PC-3 (cell line): ENCODE measurements around the gene EIF2AK2. TPM values are rescaled to one million over a fixed set of nuclear protein-coding genes. Genes with fewer than 3 reads are reported as not detected.

ENCODE experiments used
- ATAC-seq: fragments of 200-7000 bp; cut with Tn5 transposase; 2 replicates; pipeline ENCODE4 v1.9.1; 2020; ENCODE audit warnings: mild to moderate bottlenecking, moderate library complexity
- BruUV-seq: library from RNA; stranded (reverse); fragments of 400-500 nt; replicated peaks from 2 replicates; lab custom pipeline; 2021; lab: Mats Ljungman, UMichigan
- CTCF ChIA-PET: fragments of 300-600 bp; sonication (Branson Sonifier 250); formaldehyde crosslinking; loops from one replicate; lab custom pipeline; 2022; ENCODE audit warnings: antibody characterized with exemption; lab: Charles Lee
- POLR2A ChIA-PET: fragments of 300-600 bp; sonication (Branson Sonifier 250); formaldehyde crosslinking; loops from one replicate; lab custom pipeline; 2022; ENCODE audit warnings: antibody characterized with exemption; ENCODE audit not compliant: unreplicated experiment; lab: Charles Lee
- DNase-seq: peaks from one replicate; pipeline ENCODE4 v3.0.0-alpha.2; 2015
- H2AFZ ChIP-seq: fragments of 300-600 bp; sonication (generic); 2 replicates; pipeline ENCODE4 v1.6.0; 2016; ENCODE audit warnings: antibody characterized with exemption, low read length
- H3F3A ChIP-seq: fragments of 300-600 bp; sonication (generic); one replicate; pipeline ENCODE4 v1.6.0; 2017; ENCODE audit warnings: antibody characterized with exemption, low read length, control low read depth, mild to moderate bottlenecking; ENCODE audit not compliant: unreplicated experiment
- H3K27ac ChIP-seq: fragments of 300-600 bp; sonication (generic); 2 replicates; pipeline ENCODE4 v1.5.1; 2016; ENCODE audit warnings: mild to moderate bottlenecking, low read length
- H3K27me3 ChIP-seq: fragments of 300-600 bp; sonication (generic); 2 replicates; pipeline ENCODE4 v1.6.1; 2016; ENCODE audit warnings: low read length, mixed read lengths
- H3K36me3 ChIP-seq: fragments of 300-600 bp; sonication (generic); 2 replicates; pipeline ENCODE4 v1.6.1; 2016; ENCODE audit warnings: low read depth, mixed run types, low read length, mixed read lengths
- H3K4me1 ChIP-seq: fragments of 300-600 bp; sonication (generic); 2 replicates; pipeline ENCODE4 v1.5.1; 2016; ENCODE audit warnings: low read length; ENCODE audit not compliant: insufficient read depth
- H3K4me2 ChIP-seq: fragments of 300-600 bp; sonication (generic); 2 replicates; pipeline ENCODE4 v1.6.0; 2016; ENCODE audit warnings: low read length
- H3K4me3 ChIP-seq: fragments of 300-600 bp; sonication (generic); 2 replicates; pipeline ENCODE4 v1.5.1; 2016; ENCODE audit warnings: mild to moderate bottlenecking, low read length, mixed read lengths
- H3K79me2 ChIP-seq: fragments of 300-600 bp; sonication (generic); 2 replicates; pipeline ENCODE4 v1.6.1; 2017; ENCODE audit warnings: low read length, mixed read lengths
- H3K9ac ChIP-seq: fragments of 300-600 bp; sonication (generic); 2 replicates; pipeline ENCODE4 v1.6.0; 2016; ENCODE audit warnings: mild to moderate bottlenecking, low read length
- H3K9me2 ChIP-seq: fragments of 300-600 bp; sonication (generic); replicated peaks from 2 replicates; pipeline ENCODE4 v1.6.1; 2016; ENCODE audit warnings: mixed run types, low read length, mixed read lengths
- H3K9me3 ChIP-seq: fragments of 300-600 bp; sonication (generic); 2 replicates; pipeline ENCODE4 v1.6.1; 2016; ENCODE audit warnings: low read length, mixed read lengths
- H4K20me1 ChIP-seq: fragments of 300-600 bp; sonication (generic); 2 replicates; pipeline ENCODE4 v1.6.1; 2016; ENCODE audit warnings: low read length, mixed read lengths
- EZH2 ChIP-seq: fragments of 300-600 bp; sonication (generic); IDR thresholded peaks from one replicate; pipeline ENCODE4 v1.6.1; 2017; ENCODE audit warnings: antibody characterized with exemption, mild to moderate bottlenecking, low read length; ENCODE audit not compliant: unreplicated experiment
- EZH2phosphoT487 ChIP-seq: fragments of 300-600 bp; sonication (generic); IDR thresholded peaks from 2 replicates; pipeline ENCODE4 v1.6.1; 2018; ENCODE audit warnings: mild to moderate bottlenecking, antibody characterized with exemption, low read length, borderline replicate concordance
- intact Hi-C: fragments of 100-400 bp; cut with micrococcal nuclease; formaldehyde crosslinking; loops from 2 replicates; pipeline ENCODE4 v1.9.0; 2023
- total RNA-seq: library from RNA; depleted of rRNA; stranded (reverse); fragments of >200 nt; gene quantifications from 2 replicates; pipeline ENCODE4 v1.2.3, GENCODE V29; 2014
- TF ChIP-seq, protein P1 (sequence below): fragments of 300-600 bp; sonication (generic); conservative IDR thresholded peaks from 2 replicates; pipeline ENCODE4 v1.5.1; 2017; ENCODE audit warnings: antibody characterized with exemption, low read depth, mild to moderate bottlenecking, low read length

The EIF2AK2 gene
- total RNA-seq, 1 experiment from 2014 or later, result 29.3 TPM

DNA sequence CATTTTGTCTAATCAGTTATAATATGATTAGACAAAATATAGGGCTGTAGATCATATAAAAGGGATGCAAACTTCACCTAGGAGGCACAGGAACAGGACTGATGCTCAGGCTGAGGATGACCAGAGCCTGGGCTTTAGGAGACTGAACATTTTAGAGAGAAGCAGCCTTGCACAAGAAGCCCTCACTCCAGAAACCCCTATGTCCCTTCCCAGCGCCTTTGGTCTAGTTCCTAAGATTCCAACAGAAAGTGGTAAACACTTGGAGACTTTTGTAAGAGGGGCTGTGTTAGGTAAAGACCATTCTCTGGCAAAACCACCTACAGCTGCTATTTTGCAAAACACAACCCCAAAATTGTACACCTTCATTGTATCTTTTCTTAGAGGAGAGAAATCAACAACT, 39.2 kb downstream of the EIF2AK2 start:
- Histone ChIP-seq H2AFZ (no peak overlapping the region), H3K27me3 (no peaks in the 10 kb centered on the region), H3F3A (peaks cover 3% of the 10 kb centered on the region), H3K9me3 (no peaks in the 10 kb centered on the region), H3K36me3 (peaks cover 11% of the 10 kb centered on the region), H3K4me3 (no peak overlapping the region), H3K79me2 (no peaks in the 10 kb centered on the region), H4K20me1 (no peaks in the 10 kb centered on the region), H3K4me2 (no peak overlapping the region), H3K9me2 (no peaks in the 10 kb centered on the region), H3K4me1 (no peaks in the 10 kb centered on the region), H3K27ac (no peak overlapping the region), H3K9ac (no peak overlapping the region)
- intact Hi-C loops, result no loop called here
- DNase-seq, result no peak
- BruUV-seq, result no TSS peak
- no peak for ATAC-seq
- TF ChIP-seq EZH2 (no peak), EZH2phosphoT487 (no peak)
- TF ChIP-seq, protein P1, sequence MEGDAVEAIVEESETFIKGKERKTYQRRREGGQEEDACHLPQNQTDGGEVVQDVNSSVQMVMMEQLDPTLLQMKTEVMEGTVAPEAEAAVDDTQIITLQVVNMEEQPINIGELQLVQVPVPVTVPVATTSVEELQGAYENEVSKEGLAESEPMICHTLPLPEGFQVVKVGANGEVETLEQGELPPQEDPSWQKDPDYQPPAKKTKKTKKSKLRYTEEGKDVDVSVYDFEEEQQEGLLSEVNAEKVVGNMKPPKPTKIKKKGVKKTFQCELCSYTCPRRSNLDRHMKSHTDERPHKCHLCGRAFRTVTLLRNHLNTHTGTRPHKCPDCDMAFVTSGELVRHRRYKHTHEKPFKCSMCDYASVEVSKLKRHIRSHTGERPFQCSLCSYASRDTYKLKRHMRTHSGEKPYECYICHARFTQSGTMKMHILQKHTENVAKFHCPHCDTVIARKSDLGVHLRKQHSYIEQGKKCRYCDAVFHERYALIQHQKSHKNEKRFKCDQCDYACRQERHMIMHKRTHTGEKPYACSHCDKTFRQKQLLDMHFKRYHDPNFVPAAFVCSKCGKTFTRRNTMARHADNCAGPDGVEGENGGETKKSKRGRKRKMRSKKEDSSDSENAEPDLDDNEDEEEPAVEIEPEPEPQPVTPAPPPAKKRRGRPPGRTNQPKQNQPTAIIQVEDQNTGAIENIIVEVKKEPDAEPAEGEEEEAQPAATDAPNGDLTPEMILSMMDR, result no peak
- ChIA-PET POLR2A (no interaction called here), CTCF (no interaction called here)

DNA sequence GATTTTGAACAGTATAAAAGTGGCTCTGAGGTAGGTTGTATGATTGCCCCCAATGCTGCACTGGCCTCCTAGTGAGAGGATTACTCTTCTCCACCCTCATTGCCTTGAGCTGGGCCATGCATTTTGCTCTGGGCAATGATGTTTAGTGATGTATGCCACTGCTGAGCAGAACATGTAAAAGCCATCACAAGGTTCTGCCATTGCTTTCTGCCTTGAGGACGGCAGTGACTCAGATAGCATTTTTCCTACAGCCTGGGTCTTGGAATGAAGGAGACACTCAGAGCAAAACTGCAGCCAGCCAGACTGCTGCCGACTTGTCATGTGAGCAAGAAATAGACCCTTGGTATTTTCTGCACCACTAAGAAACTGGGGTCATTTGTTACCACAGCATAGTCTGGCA, 44.8 kb downstream of the EIF2AK2 start:
- Histone ChIP-seq H3K79me2 (no peaks in the 10 kb centered on the region), H3K27me3 (no peaks in the 10 kb centered on the region), H3K9me3 (no peaks in the 10 kb centered on the region), H4K20me1 (no peaks in the 10 kb centered on the region), H3K27ac (no peak overlapping the region), H3F3A (peaks cover 3% of the 10 kb centered on the region), H3K9ac (no peak overlapping the region), H3K9me2 (no peaks in the 10 kb centered on the region), H3K4me1 (no peaks in the 10 kb centered on the region), H2AFZ (no peak overlapping the region), H3K4me3 (no peak overlapping the region), H3K4me2 (no peak overlapping the region), H3K36me3 (peaks cover 27% of the 10 kb centered on the region)
- ATAC-seq, result no peak
- ChIA-PET POLR2A (no interaction called here), CTCF (no interaction called here)
- BruUV-seq, result no TSS peak
- TF ChIP-seq EZH2phosphoT487 (no peak), EZH2 (no peak)
- TF ChIP-seq, protein P1, result no peak
- intact Hi-C loops, result no loop called here
- DNase-seq, result no peak

DNA sequence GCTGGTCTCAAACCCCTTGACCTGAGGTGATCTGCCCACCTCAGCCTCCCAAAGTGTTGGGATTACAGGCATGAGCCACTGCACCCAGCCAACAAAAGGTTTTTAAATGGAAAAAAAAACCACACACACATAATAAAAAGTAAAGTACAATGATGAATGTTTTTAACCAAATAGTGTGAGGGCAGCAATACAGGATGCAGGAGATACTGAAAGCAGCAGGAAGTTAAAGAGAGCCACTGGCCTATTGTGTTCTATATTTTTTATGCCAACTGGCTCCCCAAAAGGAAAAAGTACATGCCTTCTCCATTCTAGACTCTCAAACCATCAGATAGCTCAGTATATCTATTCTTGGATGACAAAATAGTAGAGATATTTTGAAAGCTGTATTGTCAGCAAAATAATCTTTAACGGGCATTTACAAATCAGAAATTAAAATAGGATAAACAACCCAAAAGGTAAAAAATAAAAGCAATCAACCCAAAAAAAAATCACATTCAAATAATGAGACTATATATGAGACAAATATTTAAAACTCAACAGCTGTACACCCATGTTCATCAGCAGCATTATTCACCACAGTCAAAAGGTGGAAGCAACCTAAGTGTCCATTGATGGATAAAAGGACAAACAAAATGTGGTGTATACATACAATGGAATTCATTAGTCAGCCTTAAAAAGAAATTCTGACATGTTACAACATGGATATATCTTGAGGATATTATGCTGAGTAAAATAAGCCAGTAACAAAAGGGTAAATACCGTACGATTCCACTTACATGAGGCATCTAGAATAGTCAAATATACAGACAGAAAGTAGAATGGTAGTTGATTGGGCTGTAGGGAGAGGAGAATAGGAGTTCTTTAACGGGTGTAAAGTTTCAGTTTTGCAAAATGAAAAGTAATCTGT, 46.2 kb downstream of the EIF2AK2 start:
- Histone ChIP-seq H3K4me3 (no peak overlapping the region), H2AFZ (no peak overlapping the region), H3K4me1 (no peaks in the 10 kb centered on the region), H3K27ac (no peak overlapping the region), H3K27me3 (no peaks in the 10 kb centered on the region), H4K20me1 (no peaks in the 10 kb centered on the region), H3K36me3 (peaks cover 31% of the 10 kb centered on the region), H3K9ac (no peak overlapping the region), H3K79me2 (no peaks in the 10 kb centered on the region), H3F3A (peaks cover 3% of the 10 kb centered on the region), H3K9me3 (no peaks in the 10 kb centered on the region), H3K9me2 (no peaks in the 10 kb centered on the region), H3K4me2 (no peak overlapping the region)
- ChIA-PET POLR2A (no interaction called here), CTCF (no interaction called here)
- intact Hi-C loops, result no loop called here
- TF ChIP-seq EZH2 (no peak), EZH2phosphoT487 (no peak)
- TF ChIP-seq, protein P1, result no peak
- ATAC-seq (no peak), DNase-seq (no peak)
- no TSS peak for BruUV-seq
